NCI-H1436 treated with DMSO at 0.1 percent for 48 hours (cell line): ENCODE results near the gene SPAG16.
"Not testable (repeated sequence)": the region's sequence is repeated elsewhere in the genome, so short reads cannot be mapped to it uniquely, and the experiment has no call there.

Experiments
- DNase-seq: peaks from one replicate; lab custom pipeline; 2025; lab: John Stamatoyannopoulos, UW

The SPAG16 gene

DNA sequence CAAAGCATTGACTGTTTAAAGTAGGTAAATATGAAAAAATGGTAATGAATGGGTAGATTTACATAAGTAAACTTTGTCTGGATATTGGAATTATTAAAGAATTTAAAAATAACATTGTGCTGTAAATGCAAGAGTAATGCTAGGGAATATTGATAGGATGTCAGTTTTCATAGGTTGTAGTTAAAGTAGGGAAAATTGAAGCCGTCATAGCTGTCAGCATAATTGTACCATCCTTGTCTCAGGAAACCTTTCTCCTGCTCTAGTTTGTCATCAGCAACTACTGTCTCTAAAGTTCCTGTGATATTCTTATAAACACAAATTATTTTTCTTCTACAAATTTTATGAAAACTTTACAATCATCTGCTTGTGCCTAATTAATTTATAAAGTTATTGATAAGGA, 10.1 kb upstream of the SPAG16 start:
- no peak for DNase-seq

- no peak for DNase-seq
Observed at GRCh38 chr2:213275265-213275664, 9.0 kb upstream of the SPAG16 start.

- DNase-seq: not testable (repeated sequence)
Observed at GRCh38 chr2:213277134-213277533, 7.1 kb upstream of the SPAG16 start.

- no peak for DNase-seq
Observed at GRCh38 chr2:213279116-213279620, 5.1 kb upstream of the SPAG16 start.

GRCh38 chr2:213279971-213280370, 4.3 kb upstream of the SPAG16 start:
- DNase-seq: no peak

DNA sequence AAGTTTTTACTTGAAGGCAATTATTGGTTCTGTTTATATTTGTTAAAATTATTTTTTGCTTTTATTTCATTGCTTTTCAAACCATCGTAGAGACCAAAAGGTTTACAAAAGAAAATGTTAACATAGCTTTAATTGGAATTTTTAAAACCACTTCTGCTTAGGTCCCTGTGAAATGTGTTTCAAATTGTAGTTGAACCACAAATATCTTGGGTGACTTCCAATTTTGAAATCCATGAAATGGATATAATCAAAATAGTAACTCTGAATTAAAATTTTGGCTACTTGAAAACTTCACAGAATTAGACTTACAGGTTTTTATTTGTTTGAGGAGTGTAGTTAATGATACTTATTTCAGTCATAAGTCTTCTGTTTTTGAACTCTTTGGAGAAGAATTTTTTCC, 3.1 kb upstream of the SPAG16 start:
- no peak for DNase-seq

DNA sequence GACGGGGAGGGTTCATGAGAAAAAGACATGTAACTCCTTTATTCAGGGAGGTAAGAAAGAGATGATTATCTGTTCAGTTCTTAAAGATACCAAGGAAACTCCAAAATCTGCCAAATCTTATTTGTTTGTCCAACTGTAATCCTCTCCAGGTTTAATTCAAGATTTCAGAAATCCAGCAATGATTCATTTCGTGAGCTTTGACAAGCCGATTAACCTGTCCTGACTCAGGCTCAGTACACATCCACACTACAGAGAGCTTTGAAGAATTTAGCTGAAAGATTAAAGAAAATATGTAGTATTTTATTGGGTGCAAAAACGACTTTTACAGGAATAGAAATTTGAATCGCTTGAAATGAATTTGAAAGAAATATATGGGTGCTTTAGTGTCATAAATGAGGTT, 1.1 kb downstream of the SPAG16 start:
- DNase-seq: no peak

- DNase-seq: no peak
Observed at GRCh38 chr2:213286161-213286560, 1.9 kb downstream of the SPAG16 start.

- no peak for DNase-seq
Observed at GRCh38 chr2:213288913-213289700, 4.8 kb downstream of the SPAG16 start.

DNA sequence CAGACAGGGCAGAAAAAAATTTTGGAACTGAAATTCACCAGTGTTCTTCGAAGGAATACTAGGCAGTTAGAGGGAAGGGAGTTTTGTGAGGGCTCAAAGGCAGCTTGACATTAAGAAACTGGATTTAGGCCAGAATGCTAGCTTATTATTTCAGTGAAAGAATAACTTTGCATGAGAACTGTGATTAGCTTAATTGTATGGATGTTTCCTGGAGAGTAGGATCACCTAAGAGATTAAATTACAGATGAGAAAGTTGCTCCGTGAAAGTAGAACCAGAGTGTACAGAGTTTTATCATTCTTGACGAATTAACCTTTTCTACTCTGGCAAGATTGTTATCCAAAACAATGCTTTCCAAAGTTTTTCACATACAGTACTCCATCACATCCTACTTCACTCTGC, 6.2 kb downstream of the SPAG16 start:
- DNase-seq: no peak

- DNase-seq: no peak
Observed at GRCh38 chr2:213296270-213296669, 12.0 kb downstream of the SPAG16 start.

DNA sequence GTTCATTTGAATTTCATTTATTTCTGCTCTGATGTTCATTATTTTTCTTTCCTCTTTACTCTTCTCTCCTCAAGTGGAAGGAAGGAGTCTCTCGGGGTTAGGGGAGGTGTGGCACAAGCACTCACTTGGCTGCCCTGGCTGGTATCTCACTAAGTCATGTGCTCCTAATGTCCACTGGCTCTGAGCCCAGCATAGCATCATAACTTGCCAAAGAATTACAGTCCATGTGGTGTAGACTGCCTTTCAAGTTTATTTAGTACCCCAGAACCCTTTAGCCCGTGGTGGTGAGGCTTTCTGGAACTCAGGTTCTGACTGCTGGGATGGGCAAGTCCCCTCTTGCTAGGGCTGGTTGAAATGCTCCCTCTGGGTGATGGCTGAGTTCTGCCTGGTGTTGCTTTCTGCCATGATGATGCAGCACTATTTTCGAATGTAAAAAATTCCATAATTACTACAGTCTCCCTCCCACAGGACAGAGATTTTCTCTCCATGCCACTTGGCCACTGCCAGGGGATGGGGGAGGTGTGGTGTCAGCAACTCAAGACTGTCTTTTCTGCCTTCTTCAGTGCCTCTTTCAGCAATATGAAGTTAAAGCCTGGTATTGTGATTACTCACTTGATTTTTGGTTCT, 22.2 kb downstream of the SPAG16 start:
- DNase-seq: no peak

DNA sequence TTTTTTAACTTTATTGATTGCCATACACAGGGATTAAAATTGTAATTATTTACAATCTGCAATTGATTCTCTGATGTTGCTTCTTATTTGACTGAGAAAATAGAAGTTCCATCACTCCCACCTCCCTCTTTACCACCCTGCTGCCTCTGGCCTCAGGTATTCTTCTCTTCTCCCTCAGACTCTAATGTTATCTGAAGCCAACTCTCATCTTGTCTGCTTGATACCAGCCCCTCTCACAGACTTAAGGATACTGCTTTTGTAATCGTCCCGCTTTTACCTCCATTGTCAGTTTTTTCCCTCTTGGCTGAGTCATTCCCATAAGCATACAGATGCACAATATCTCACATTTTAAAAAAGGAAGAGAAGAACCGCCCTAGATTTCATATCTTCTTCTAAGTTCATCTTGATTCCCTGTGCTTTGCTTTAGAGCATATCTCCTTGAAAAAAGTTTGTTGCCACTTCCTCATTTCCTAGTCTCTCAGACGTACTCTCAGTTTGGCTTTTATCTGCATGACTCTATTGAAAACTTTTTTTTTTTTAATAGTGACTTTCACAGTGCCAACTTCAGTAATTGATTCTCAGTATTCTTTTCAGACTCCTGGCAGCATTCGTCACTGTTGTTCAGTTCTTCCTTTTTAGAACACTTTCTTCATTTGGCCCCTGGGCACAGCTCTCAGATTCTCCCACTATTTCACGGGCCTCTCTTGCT, 31.1 kb downstream of the SPAG16 start:
- DNase-seq: no peak

- DNase-seq: no peak
Observed at GRCh38 chr2:213316001-213316735, 31.9 kb downstream of the SPAG16 start.

DNA sequence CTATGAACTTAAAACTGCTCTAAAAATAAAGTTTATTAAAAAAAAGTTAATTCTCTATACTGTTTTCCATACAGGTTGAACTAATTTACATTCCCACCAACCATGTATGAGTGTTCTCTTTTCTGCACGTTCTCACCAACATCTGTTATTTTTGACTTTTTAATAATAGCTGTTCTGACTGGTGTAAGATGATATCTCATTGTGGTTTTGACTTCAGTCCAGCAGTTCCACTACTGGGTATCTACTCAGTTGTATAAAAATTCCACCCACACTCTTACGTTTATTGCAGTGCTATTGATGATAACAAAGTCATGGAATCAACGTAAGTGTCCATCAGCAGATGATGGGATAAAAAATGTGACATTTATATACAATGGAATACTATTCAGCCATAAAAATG, 33.7 kb downstream of the SPAG16 start:
- DNase-seq: no peak

GRCh38 chr2:213320604-213321003, 36.3 kb downstream of the SPAG16 start:
- no peak for DNase-seq

GRCh38 chr2:213336253-213336770, 52.0 kb downstream of the SPAG16 start:
- no peak for DNase-seq

- DNase-seq: no peak
Observed at GRCh38 chr2:213353419-213353818, 69.2 kb downstream of the SPAG16 start.

GRCh38 chr2:213376644-213377043, 92.4 kb downstream of the SPAG16 start:
- no peak for DNase-seq

GRCh38 chr2:213407027-213407426, 122.8 kb downstream of the SPAG16 start:
- not testable (repeated sequence) for DNase-seq

DNA sequence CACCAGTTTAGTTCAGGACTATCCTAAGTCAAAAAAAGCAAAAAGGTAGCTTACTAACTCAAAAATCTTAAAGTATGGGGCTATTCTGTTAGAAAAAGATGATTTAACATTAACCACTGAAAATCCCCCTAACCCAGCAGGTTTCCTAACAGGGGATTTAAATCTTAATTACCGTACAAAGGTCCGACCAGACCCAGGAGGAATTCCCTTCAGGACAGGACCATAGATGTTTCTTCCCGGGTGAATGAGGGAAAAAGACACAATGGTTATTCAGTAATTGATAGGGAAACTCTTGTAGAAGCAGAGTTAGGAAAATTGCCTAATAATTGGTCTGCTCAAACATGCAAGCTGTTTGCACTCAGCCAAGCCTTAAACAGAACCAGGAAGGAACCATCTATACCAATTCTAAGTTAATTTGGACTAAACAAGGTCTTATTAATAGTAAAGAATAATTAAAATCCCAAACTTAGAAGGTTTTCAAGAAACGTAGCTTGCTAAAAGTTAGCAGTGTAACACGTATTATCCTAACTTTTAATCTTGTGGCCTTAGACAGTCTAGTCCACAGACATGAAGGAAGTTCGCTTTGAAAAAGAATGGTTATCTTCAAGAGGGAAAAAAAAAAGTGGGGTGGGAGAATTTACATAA, 124.3 kb downstream of the SPAG16 start:
- not testable (repeated sequence) for DNase-seq
